Stimulated activated CD4-positive, alpha-beta T cell treated with anti-CD3 and anti-CD28 coated beads, Interleukin-12 subunit alpha, Interleukin-12 subunit beta, amount 100 ng/mL, for 48 hours (primary cell): ENCODE data around the gene SOHLH2.

ENCODE experiments used
- DNase-seq, 3 donors: peaks; one replicate each; pipeline ENCODE4 v3.0.0-alpha.2; 2020; ENCODE audit warnings: low read depth in 2 of 3, low spot score in 1 of 3

Gene SOHLH2

GRCh38 chr13:36190771-36191170, 23.6 kb downstream of the SOHLH2 start:
- no peak for DNase-seq

DNA sequence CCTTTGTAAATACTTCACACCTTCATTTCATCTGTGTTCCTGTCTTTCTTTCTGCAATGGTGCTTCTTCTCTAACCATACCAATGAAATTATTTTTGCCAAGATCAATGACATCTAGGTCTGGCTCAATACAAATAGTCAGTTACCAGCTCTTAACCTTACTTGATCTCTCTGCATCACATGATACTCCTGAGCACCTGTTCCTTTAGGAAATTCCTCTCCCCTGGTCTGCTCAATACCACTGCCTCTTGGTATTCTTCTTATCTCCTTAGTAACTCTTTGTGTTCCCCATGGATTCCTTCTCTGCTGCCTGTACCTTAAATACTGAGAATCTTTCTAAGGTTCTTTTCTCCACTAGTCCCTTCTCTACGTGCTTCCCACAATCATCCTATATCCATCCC, 25.9 kb downstream of the SOHLH2 start:
- DNase-seq: no peak

DNA sequence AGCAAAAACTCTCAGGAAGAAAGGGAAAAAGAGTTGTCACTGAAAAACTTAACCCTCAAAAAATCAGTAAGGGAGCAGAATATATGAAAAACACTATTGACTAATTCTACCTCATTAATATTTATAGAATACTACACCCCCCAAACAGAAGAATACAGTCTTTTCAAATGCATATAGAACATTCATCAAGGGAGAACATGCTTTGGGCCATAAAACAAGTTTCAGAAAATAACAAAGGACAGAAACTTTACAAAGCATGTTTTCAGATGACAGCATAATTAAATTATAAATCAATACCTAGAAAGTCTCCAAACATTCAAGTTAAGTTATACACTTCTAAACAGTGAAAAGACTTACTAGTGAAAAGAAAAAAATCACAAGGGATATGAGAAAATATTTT, 30.5 kb downstream of the SOHLH2 start:
- no peak for DNase-seq

DNA sequence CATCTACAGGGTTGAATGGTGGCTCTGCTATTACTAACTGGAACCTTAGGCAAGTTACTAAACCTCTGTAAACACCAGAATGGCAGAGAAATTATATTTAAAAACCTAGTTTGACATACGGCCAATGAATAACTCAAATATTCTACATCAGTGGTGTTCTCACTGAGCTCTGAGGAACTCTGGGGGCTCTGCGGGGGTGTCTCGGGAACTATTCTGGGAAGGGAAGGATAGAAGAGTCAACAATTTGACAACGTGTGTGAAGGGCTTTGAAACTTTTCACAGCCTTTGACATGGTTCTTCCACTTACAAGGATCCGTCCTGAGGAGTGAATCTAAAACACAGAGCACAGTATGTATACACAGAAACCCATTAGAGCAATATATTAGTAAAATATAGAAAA, 38.7 kb downstream of the SOHLH2 start:
- DNase-seq: no peak

DNA sequence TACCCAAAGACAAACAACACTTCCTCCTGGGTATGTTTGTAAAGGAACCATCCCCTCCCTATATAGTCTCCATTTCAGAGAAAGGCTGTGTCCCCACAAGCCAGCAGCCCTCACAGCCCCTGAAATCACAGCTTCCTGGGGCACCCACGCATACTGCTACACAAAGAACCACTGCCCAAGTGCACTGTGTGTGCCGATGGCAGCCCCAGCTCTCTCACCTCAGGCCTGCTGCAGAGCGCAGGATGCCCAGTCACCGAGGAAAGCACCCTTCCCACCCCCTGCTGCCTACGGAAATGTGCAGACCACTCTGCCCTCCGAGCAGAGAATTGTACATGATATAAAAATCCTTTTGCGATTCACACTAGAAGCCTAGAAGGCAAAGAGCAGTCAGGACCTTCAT, 39.4 kb downstream of the SOHLH2 start:
- DNase-seq: no peak

GRCh38 chr13:36173571-36174322, 40.6 kb downstream of the SOHLH2 start:
- DNase-seq: no peak

GRCh38 chr13:36166046-36166445, 48.3 kb downstream of the SOHLH2 start:
- DNase-seq: no peak

DNA sequence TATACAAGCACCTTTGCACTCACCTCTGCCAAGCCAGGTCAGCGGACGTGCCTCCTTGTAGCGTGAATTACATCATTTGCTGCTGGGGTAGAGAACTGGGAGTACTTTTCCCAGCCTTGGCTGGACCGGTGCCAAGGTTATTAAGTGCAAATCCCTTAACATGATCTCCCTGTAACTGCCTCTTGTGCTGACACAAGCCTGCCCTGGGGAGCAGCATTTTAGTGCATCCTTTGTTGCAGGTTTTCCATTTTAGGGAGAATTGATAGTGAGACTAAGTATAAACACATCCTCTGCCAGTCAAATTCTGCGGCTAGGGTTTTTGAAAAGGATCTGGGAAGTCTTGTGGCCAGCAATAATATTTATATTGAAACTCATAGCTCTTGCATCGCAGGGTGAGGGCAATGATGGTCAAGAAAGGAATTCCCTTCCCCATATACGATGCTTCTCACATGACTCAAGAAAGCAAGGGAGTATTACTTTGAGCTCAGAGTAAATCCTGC, 50.5 kb downstream of the SOHLH2 start:
- no peak for DNase-seq

- no peak for DNase-seq
Observed at GRCh38 chr13:36163286-36163685, 51.1 kb downstream of the SOHLH2 start.

GRCh38 chr13:36160297-36160696, 54.1 kb downstream of the SOHLH2 start:
- DNase-seq: no peak

DNA sequence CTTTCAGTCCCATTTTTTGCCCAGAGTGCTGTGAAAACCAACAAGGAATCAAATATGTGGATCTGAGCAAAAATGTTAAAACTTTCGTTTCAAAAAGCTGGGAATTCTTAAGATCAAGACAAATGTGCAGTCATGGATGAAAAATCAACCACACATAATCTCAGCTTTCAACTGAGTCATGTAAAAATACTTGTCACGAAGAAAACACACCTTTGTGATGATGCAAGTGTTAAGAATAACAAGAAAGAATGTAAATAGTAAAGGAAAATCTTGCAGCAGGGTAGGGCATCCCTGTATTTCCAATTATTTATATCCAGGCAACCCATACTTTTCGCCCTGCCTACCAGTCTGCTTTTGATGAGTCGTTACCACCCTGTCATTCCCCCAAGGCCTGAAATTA, 55.7 kb downstream of the SOHLH2 start:
- DNase-seq: no peak

- no peak for DNase-seq
Observed at GRCh38 chr13:36157480-36157879, 56.9 kb downstream of the SOHLH2 start.

DNA sequence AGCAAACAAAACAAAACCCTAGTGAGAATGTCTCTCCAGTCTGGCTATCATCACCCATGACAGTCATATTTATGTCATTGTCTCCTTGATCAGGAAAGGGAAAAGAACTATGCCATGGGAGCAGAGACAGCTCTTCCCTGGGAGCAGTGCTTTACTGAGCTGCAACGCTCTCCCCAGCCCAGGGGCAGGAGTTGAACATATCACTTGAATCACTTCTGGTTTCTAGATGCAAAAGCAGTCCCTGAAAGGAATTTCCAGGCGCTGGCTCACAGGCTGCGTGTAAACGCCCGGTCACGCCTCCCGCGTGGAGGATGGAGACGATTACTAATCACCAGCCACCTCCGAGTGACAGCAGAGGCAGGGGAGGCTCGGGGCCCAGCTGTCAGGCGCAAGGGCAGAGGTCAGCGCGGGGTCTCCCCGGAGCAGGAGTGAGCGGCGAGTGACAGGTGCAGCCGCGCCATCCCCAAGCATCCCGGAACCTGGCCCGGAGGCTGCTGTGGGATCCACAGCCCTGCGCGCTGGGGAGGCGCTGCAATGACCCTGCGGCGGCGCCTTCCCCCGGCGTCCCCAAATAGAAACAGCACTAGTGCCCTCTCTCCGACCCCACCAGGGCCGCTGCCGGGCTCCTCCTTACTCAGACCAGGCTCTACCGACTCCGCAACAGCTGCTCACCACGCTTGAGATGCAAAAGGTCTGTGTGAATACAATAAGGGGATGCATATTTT, 59.6 kb downstream of the SOHLH2 start:
- no peak for DNase-seq

- no peak for DNase-seq
Observed at GRCh38 chr13:36151591-36151990, 62.8 kb downstream of the SOHLH2 start.

DNA sequence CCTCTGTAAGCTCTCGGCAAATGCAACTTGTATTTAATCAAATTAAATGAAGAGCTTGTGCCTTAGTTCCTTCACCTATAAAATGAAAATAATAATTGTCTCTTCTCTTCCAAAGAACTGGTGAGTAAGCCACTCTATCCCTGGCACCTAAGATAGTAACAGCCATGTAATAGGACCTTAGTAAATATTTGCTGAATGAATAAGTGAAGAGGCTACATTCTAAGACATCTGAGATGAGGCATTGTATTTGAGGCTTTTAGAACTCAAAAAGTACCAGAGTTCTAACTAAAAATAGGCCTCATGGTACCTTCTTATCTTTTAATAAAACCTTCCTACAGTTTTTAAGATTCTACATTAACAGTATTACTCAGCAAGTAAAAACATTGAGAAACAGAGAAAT, 65.9 kb downstream of the SOHLH2 start:
- no peak for DNase-seq

GRCh38 chr13:36147330-36147729, 67.0 kb downstream of the SOHLH2 start:
- DNase-seq: no peak

DNA sequence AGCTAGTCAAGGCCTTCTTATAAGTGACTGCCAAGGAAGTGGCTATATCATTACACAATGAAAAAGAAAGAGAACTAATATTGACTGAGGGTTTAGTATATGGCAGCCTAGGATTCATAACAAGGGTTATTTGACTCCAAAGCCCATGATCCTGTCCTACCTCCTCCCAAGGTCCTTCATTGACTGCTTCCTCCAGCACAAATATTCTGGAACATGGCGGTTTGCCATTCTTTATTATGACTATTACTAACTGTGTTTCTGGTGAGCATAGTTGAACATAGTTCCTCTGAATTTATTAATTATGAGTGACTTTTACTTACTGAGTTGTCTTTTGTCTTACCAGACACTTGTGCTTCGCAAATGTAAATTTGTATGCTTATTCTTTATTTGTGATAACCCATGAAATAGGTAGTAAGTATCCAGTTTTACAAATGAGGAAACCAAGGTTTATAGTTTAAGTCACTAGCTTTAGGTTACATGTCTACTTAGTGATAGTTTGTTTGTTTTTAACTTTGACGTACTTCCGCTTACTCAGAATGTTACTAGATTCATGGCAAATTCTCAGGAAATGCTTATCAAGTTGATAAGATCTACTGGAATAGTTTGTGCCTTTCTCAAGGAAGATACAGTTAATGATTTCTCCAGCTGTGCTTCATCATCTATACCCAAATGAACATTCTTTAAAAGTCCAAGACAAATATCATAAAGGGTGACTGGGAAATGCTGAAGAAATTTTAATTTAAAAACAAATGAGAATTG, 67.7 kb downstream of the SOHLH2 start:
- DNase-seq: no peak

GRCh38 chr13:36143738-36144137, 70.6 kb downstream of the SOHLH2 start:
- DNase-seq: no peak

- DNase-seq: no peak
Observed at GRCh38 chr13:36142735-36143134, 71.6 kb downstream of the SOHLH2 start.

DNA sequence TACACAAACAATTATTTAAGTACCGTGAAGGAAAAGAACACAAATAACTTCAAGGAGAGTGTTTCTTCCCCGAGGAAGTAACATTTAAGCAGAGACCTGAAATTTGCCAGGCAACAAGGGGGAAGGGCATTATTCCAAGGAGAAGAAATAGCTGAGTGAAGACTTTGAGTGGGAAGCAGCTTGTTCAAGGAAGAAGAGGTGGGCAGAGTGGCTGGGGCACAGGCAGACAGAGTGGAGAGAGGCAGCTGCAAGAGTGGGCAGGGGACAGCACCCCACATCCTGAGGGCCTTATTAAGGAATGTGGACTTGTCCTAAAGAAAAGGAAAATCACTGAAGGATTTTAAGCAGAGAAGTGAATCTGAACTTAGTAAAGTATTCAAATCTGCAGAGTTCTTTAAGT, 78.5 kb downstream of the SOHLH2 start:
- DNase-seq: no peak

DNA sequence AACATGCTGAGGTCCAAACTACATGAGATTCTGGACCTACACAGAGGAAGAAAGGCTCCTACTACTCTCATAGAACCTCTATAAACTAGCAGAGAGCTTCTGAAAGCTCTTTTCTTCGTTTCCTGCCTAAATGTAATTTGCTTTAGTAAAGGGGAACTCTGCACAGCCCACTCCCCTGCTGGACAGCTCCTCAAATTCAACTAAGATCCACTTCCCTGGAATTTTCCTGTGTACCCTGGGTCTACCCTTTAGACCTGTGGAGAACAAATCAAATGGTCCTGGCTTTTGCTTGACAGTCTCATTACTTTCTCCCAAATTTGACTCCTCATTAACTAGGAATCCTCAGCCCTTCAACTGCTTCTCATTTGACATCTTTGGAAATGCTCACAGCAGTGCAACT, 79.7 kb downstream of the SOHLH2 start:
- DNase-seq: no peak
